IMR-90 (cell line): ENCODE data around the gene CFDP1. TPM values are rescaled to one million over a fixed set of nuclear protein-coding genes. Genes with fewer than 3 reads are reported as not detected.

Experiments
- ATAC-seq: fragments of 200-7000 bp; cut with Tn5 transposase; 2 replicates; pipeline ENCODE4 v1.9.1; 2020; ENCODE audit warnings: low read depth, mild to moderate bottlenecking, moderate library complexity
- BruUV-seq: library from RNA; stranded (reverse); fragments of 400-500 nt; replicated peaks from 2 replicates; lab custom pipeline; 2021; lab: Mats Ljungman, UMichigan
- CTCF ChIA-PET: fragments of 300-600 bp; formaldehyde crosslinking; extraction: SDS; loops from one replicate; lab custom pipeline; 2021; ENCODE audit warnings: antibody characterized with exemption; lab: Yijun Ruan, JAX
- POLR2A ChIA-PET: fragments of 300-600 bp; sonication (Branson Sonifier 250); formaldehyde crosslinking; loops from one replicate; lab custom pipeline; 2022; ENCODE audit warnings: antibody characterized with exemption; ENCODE audit not compliant: unreplicated experiment; lab: Charles Lee
- DNase-seq: peaks from one replicate; pipeline ENCODE4 v3.0.0; 2013
- H2AFZ ChIP-seq: replicated peaks from 2 replicates; pipeline ENCODE3; 2013; ENCODE audit warnings: low read length, mild to moderate bottlenecking; ENCODE audit not compliant: poor library complexity
- H2AK5ac ChIP-seq: 2 replicates; pipeline ENCODE4 v1.6.1; 2013; ENCODE audit warnings: low read depth, low read length, inconsistent platforms
- H2AK9ac ChIP-seq: replicated peaks from 2 replicates; pipeline ENCODE3; 2013; ENCODE audit warnings: mild to moderate bottlenecking, low read depth, low read length, moderate library complexity; ENCODE audit not compliant: poor library complexity
- H2BK120ac ChIP-seq: 2 replicates; pipeline ENCODE4 v1.6.1; 2013; ENCODE audit warnings: low read depth, low read length, inconsistent platforms
- H2BK15ac ChIP-seq: 3 replicates; pipeline ENCODE4 v1.6.1; 2013; ENCODE audit warnings: low read depth, low read length, inconsistent platforms
- H2BK20ac ChIP-seq: 2 replicates; pipeline ENCODE4 v1.6.1; 2013; ENCODE audit warnings: low read depth, mild to moderate bottlenecking, inconsistent platforms, low read length, moderate library complexity
- H2BK5ac ChIP-seq: 2 replicates; pipeline ENCODE4 v1.6.1; 2013; ENCODE audit warnings: mild to moderate bottlenecking, low read depth, low read length, inconsistent platforms; ENCODE audit not compliant: poor library complexity, severe bottlenecking
- H3K14ac ChIP-seq: replicated peaks from 2 replicates; pipeline ENCODE4 v1.6.1; 2013; ENCODE audit warnings: low read depth, low read length, inconsistent platforms
- H3K18ac ChIP-seq: 2 replicates; pipeline ENCODE4 v1.6.1; 2013; ENCODE audit warnings: low read depth, low read length, control low read depth
- H3K23ac ChIP-seq: 2 replicates; pipeline ENCODE4 v1.6.1; 2013; ENCODE audit warnings: low read depth, low read length, inconsistent platforms
- H3K27ac ChIP-seq: 2 replicates; pipeline ENCODE4 v1.5.1; 2013; ENCODE audit warnings: mild to moderate bottlenecking, control low read depth, low read length; ENCODE audit not compliant: insufficient read depth
- H3K27me3 ChIP-seq: 2 replicates; pipeline ENCODE4 v1.6.1; 2013; ENCODE audit warnings: low read length; ENCODE audit not compliant: control insufficient read depth, insufficient read depth
- H3K36me3 ChIP-seq: 2 replicates; pipeline ENCODE4 v1.6.1; 2013; ENCODE audit warnings: low read length, mixed read lengths; ENCODE audit not compliant: control insufficient read depth, insufficient read depth
- H3K4ac ChIP-seq: 2 replicates; pipeline ENCODE4 v1.6.1; 2013; ENCODE audit warnings: low read depth, low read length, inconsistent platforms
- H3K4me1 ChIP-seq: 2 replicates; pipeline ENCODE4 v1.6.1; 2013; ENCODE audit warnings: low read length, mixed read lengths; ENCODE audit not compliant: control insufficient read depth, insufficient read depth
- H3K4me2 ChIP-seq: 2 replicates; pipeline ENCODE4 v1.6.1; 2013; ENCODE audit warnings: low read depth, mild to moderate bottlenecking, control low read depth, low read length, moderate library complexity
- H3K4me3 ChIP-seq: 2 replicates; pipeline ENCODE4 v1.5.1; 2013; ENCODE audit warnings: low read depth, mild to moderate bottlenecking, control low read depth, low read length, moderate library complexity; ENCODE audit not compliant: insufficient read depth
- H3K56ac ChIP-seq: 2 replicates; pipeline ENCODE4 v1.6.1; 2013; ENCODE audit warnings: low read length, inconsistent platforms; ENCODE audit not compliant: insufficient read depth; ENCODE audit errors: extremely low read depth
- H3K79me1 ChIP-seq, 2 experiments: 2 replicates each; pipeline ENCODE4 v1.6.1; 2013; ENCODE audit warnings: low read length in 2 of 2, inconsistent platforms in 1 of 2, low read depth in 1 of 2
- H3K9ac ChIP-seq: 2 replicates; pipeline ENCODE4 v1.6.1; 2013; ENCODE audit warnings: low read depth, low read length, control low read depth
- H3K9me1 ChIP-seq: 2 replicates; pipeline ENCODE4 v1.6.1; 2013; ENCODE audit warnings: low read length, inconsistent platforms; ENCODE audit not compliant: insufficient read depth
- H3K9me3 ChIP-seq: 2 replicates; pipeline ENCODE4 v1.6.1; 2013; ENCODE audit warnings: low read length; ENCODE audit not compliant: control insufficient read depth, insufficient read depth
- H4K20me1 ChIP-seq: 2 replicates; pipeline ENCODE4 v1.6.1; 2013; ENCODE audit warnings: low read length, inconsistent platforms; ENCODE audit not compliant: insufficient read depth
- H4K5ac ChIP-seq: 2 replicates; pipeline ENCODE4 v1.6.1; 2013; ENCODE audit warnings: mild to moderate bottlenecking, low read depth, low read length, control low read depth
- H4K8ac ChIP-seq, 2 experiments: 2 replicates each; pipeline ENCODE4 v1.6.1; 2013; ENCODE audit warnings: low read depth in 2 of 2, low read length in 2 of 2, control low read depth in 1 of 2, inconsistent platforms in 1 of 2
- H4K91ac ChIP-seq: 2 replicates; pipeline ENCODE4 v1.6.1; 2013; ENCODE audit warnings: low read depth, low read length, inconsistent platforms; ENCODE audit not compliant: insufficient read depth
- CHD1 ChIP-seq: IDR thresholded peaks from 2 replicates; pipeline ENCODE4 v1.6.1; 2012; ENCODE audit warnings: low read depth, low read length, improper control_type of control experiment
- FOS ChIP-seq: fragments of 150-350 bp; IDR thresholded peaks from 2 replicates; pipeline ENCODE4 v1.6.1; 2016; ENCODE audit warnings: low read depth, low read length
- MAFK ChIP-seq: IDR thresholded peaks from 2 replicates; pipeline ENCODE4 v1.6.1; 2012; ENCODE audit warnings: low read depth, low read length, improper control_type of control experiment
- NFE2L2 ChIP-seq: fragments of 150-350 bp; IDR thresholded peaks from 2 replicates; pipeline ENCODE4 v1.6.1; 2016; ENCODE audit warnings: low read depth, mild to moderate bottlenecking, low read length
- RCOR1 ChIP-seq: IDR thresholded peaks from 2 replicates; pipeline ENCODE4 v1.6.1; 2012; ENCODE audit warnings: mild to moderate bottlenecking, low read length, improper control_type of control experiment; ENCODE audit not compliant: insufficient replicate concordance
- SMC3 ChIP-seq: fragments of 150-350 bp; IDR thresholded peaks from 2 replicates; pipeline ENCODE4 v1.6.1; 2016; ENCODE audit warnings: low read depth, mild to moderate bottlenecking, antibody characterized with exemption, low read length, moderate library complexity
- WGBS, 2 experiments: methylation state at CpG; one replicate each; pipeline versions ENCODE4 v1.1.5 to v1.1.7; 2013; ENCODE audit warnings: missing lambda C conversion rate in 2 of 2; ENCODE audit not compliant: insufficient read length in 1 of 2; ENCODE audit errors: extremely low coverage in 2 of 2; 5-methylcytosine and 5-hydroxymethylcytosine counted together
- dilution Hi-C: fragments of 300-500 bp; cut with HindIII; formaldehyde crosslinking; loops from one replicate; pipeline ENCODE4 v1.14.3; 2018; ENCODE audit warnings: low sequenced_read_pairs; ENCODE audit not compliant: unreplicated experiment
- in situ Hi-C: fragments of 300-500 bp; cut with MboI; formaldehyde crosslinking; loops from 3 replicates; pipeline ENCODE4 v1.14.3; 2019; ENCODE audit warnings: low sequenced_read_pairs, inconsistent platforms, mixed read lengths
- intact Hi-C: fragments of 100-400 bp; cut with micrococcal nuclease; formaldehyde crosslinking; loops from 2 replicates; pipeline ENCODE4 v1.10.0; 2022
- polyA plus RNA-seq, 3 experiments: library from polyadenylated mRNA; depleted of rRNA; stranded (reverse); fragments of >200 nt; gene quantifications; 2 replicates each; pipeline ENCODE4 v1.2.3, GENCODE V29; 2012; ENCODE audit warnings: low replicate concordance in 1 of 3
- total RNA-seq: library from RNA; depleted of rRNA; stranded (reverse); fragments of >200 nt; gene quantifications from 2 replicates; pipeline ENCODE4 v1.2.3, GENCODE V29; 2012

Gene CFDP1
- total and polyA plus RNA-seq, 2 of the 4 experiments (the other 2 are of a cell fraction): 15.6 to 38.7 TPM

DNA sequence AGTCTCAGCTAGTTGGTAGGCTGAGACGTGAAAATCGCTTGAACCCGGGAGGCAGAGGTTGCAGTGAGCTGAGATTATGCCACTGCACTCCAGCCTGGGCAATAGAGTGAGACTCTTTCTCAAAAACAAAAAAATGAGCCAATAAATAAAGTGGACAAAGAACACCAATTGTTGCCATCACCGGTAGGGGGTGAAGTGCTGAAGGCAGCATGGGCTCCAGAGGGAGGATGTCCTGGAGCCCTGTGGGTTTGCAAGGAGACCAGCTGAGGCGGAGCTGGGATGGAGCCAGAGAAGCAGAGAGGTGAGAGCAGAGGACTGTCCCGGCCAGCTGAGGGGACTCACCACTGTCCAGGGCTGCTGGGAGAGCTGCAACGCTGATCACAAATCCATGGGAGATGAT is 48.2 kb upstream of the CFDP1 start:
- Histone ChIP-seq H3K36me3 (no peaks in the 10 kb centered on the region), H3K4me1 (no peaks in the 10 kb centered on the region), H2AK5ac (no peak overlapping the region), H3K27me3 (peaks cover 20% of the 10 kb centered on the region), H2AFZ (no peak overlapping the region), H3K9me3 (no peaks in the 10 kb centered on the region), H4K8ac (no peak overlapping the region), H4K20me1 (no peaks in the 10 kb centered on the region), H3K14ac (no peak overlapping the region), H2BK120ac (no peak overlapping the region), H3K4ac (no peak overlapping the region), H3K4me2 (no peak overlapping the region), H3K23ac (no peak overlapping the region), H4K5ac (no peak overlapping the region), H3K9ac (no peak overlapping the region), H2AK9ac (no peak overlapping the region), H2BK5ac (no peak overlapping the region), H3K18ac (no peak overlapping the region), H4K91ac (no peak overlapping the region), H3K79me1 (no peaks in the 10 kb centered on the region), H3K56ac (no peak overlapping the region), H3K4me3 (no peak overlapping the region), H2BK20ac (no peak overlapping the region), H2BK15ac (no peak overlapping the region), H3K27ac (no peak overlapping the region), H3K9me1 (no peaks in the 10 kb centered on the region)
- DNase-seq: no peak
- ATAC-seq: no peak
- BruUV-seq: no TSS peak
- in situ Hi-C loops (no loop called here), dilution Hi-C loops (no loop called here), intact Hi-C loops (no loop called here)
- 90% methylated on average over 2 of the region's 7 CpGs; no CpG with 5 or more reads in 1 of the 2 experiments for WGBS, 2 experiments
- TF ChIP-seq CHD1 (no peak), SMC3 (no peak), MAFK (no peak), FOS (no peak), RCOR1 (no peak), NFE2L2 (no peak)
- POLR2A ChIA-PET: no interaction called here
- CTCF ChIA-PET: interaction anchor here (1.5 kb wide), 1 partner anchor 283 kb away, joined by 3 read pairs; no protein-coding TSS in a partner anchor
